ENCODE results near the gene LAMA2.

DNA sequence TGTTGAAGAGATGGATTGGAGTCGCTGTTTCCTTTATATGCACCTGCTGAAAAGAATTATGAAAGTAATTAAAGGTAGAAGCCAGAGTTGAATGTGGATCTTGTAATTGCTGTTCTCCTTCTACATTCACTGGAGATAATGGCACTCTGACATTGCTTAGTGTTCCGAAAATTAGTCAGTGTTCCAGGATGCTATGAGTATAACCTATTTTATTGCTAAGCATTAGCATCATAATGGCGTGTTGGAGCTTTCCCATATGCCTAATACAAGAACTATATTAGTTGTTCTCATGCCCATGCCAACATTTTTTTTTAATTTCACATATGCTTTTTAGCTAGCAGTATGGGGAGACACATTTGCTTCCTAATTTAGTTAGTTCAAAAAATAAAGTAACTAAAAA is 590.6 kb downstream of the LAMA2 start:
- TF ChIP-seq CTCF (IDR thresholded peaks at IDR 0.05) (no peak), POLR2A (IDR thresholded peaks at IDR 0.05) (no peak)
